Skeletal muscle tissue (tissue), 4 donors: ENCODE results near the gene CIDEC. TPM values are rescaled to one million over a fixed set of nuclear protein-coding genes. Genes with fewer than 3 reads are reported as not detected.
"Not testable (repeated sequence)": the region's sequence is repeated elsewhere in the genome, so short reads cannot be mapped to it uniquely, and the experiment has no call there.

Experiments used
- H3K27ac ChIP-seq: one replicate; pipeline ENCODE4 v1.7.0; 2013; ENCODE audit warnings: mild to moderate bottlenecking, low read depth, low read length, inconsistent platforms
- H3K27me3 ChIP-seq, 3 donors: one replicate each; pipeline ENCODE4 v1.7.0; 2013; ENCODE audit warnings: low read length in 3 of 3; ENCODE audit not compliant: control insufficient read depth in 3 of 3, insufficient read depth in 3 of 3
- H3K36me3 ChIP-seq, 3 donors: one replicate each; pipeline ENCODE4 v1.7.0; 2013; ENCODE audit warnings: low read length in 3 of 3; ENCODE audit not compliant: control insufficient read depth in 3 of 3, insufficient read depth in 3 of 3
- H3K4me1 ChIP-seq, 3 donors: one replicate each; pipeline ENCODE4 v1.7.0; 2013; ENCODE audit warnings: low read length in 3 of 3, mild to moderate bottlenecking in 3 of 3; ENCODE audit not compliant: control insufficient read depth in 3 of 3, insufficient read depth in 3 of 3
- H3K4me3 ChIP-seq, 3 donors: one replicate each; pipeline ENCODE4 v1.7.0; 2013; ENCODE audit warnings: low read length in 3 of 3
- H3K9ac ChIP-seq, 3 donors: one replicate each; pipeline ENCODE4 v1.7.0; 2013; ENCODE audit warnings: low read length in 3 of 3, mild to moderate bottlenecking in 3 of 3, moderate library complexity in 2 of 3, low read depth in 1 of 3
- H3K9me3 ChIP-seq, 3 donors: one replicate each; pipeline ENCODE4 v1.7.0; 2013; ENCODE audit warnings: low read length in 3 of 3; ENCODE audit not compliant: control insufficient read depth in 3 of 3
- total RNA-seq: library from RNA; depleted of rRNA; stranded (reverse); fragments of >200 nt; gene quantifications from one replicate; pipeline ENCODE4 v1.2.3, GENCODE V29; 2014
- donor health status: Osteomylitis.

Gene CIDEC
- total RNA-seq, 1 donor from 2014 or later = 9.4 TPM

DNA sequence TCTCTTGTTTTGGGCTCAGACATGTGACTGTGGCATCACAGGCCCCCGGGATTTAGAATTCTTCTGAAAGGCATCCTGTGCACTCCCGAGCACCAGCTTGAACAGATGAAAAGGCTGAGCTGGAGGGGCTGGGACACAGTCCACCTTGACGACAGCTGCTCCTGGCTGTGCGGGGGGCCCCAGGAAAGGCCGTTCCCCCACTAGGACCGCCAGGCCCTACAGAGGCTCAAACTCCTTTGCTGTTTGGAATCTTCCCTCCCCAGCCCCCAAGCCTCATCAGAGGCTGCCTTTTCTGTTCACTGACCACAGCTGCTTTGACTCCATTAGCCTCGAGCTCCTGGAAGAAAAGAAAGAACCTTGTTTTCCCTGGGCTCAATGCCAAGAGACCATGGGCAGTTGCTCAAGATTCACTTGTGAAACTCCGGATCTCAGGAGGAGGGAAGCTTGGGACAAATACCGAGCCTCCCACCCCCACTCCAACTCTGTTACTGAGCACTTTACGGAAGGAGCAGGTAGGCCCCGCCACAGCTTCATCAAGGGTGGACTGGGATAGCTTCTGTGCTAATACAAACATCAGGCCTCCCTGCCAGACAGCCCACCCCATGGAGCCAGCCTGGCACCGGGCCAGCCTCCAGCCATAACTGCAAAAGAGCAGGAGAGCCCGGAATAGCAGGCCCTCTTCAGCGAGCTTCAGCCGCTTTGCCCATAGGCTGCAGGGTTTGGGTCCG lies 15.7 kb downstream of the CIDEC start:
- Histone ChIP-seq H3K4me1 (peaks cover 3 to 6% (median 3%) of the 10 kb centered on the region in 3 donors), H3K36me3 (no peaks in the 10 kb centered on the region), H3K9ac (no peak overlapping the region), H3K9me3 (no peaks in the 10 kb centered on the region), H3K27me3 (no peaks in the 10 kb centered on the region), H3K27ac (no peak overlapping the region), H3K4me3 (no peak overlapping the region)

DNA sequence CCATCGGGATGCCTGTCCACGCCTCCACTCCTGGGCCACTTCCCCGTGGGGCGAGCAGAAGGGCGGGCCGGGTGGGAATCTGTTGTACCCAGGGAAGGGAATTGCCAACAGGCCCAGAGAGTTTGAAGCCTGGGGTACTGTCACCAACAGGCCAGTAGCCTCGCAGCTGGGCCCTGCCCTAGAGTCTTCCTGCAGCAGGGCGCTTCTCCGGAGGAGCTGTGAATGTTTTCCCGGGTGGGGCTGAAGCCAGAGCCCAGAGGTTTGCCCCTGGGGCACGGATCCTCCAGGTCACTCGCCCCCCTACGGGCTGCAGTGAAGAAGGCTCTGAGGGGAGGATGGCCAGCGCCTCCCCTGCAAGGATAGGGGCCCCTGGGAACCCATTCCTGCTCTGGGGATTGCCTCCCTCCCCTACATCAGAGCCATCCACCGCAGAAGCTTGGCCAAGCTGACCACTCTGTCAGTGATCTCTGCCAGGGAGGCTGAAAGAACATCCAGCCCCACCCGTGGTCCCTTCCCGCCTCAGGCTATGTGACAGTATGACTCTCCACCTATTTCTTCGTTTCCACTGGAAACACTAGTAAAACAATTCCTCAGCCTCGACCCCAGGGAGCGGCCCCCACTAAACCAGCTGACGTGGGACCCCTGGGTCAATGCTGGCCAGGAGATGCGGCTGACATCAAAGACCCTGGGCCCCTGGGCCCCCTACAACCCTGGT lies 16.8 kb downstream of the CIDEC start:
- H3K36me3 ChIP-seq = no peaks in the 10 kb centered on the region
- H3K4me1 ChIP-seq = peaks cover 3 to 6% (median 3%) of the 10 kb centered on the region in 3 donors
- H3K4me3 ChIP-seq = peak overlapping the region; percentile 51 to 66 (median 58)
- H3K27me3 ChIP-seq = no peaks in the 10 kb centered on the region
- H3K27ac ChIP-seq = no peak overlapping the region
- no peaks in the 10 kb centered on the region for H3K9me3 ChIP-seq
- H3K9ac ChIP-seq = peak overlapping the region in 1 of 3 donors; percentile 76

DNA sequence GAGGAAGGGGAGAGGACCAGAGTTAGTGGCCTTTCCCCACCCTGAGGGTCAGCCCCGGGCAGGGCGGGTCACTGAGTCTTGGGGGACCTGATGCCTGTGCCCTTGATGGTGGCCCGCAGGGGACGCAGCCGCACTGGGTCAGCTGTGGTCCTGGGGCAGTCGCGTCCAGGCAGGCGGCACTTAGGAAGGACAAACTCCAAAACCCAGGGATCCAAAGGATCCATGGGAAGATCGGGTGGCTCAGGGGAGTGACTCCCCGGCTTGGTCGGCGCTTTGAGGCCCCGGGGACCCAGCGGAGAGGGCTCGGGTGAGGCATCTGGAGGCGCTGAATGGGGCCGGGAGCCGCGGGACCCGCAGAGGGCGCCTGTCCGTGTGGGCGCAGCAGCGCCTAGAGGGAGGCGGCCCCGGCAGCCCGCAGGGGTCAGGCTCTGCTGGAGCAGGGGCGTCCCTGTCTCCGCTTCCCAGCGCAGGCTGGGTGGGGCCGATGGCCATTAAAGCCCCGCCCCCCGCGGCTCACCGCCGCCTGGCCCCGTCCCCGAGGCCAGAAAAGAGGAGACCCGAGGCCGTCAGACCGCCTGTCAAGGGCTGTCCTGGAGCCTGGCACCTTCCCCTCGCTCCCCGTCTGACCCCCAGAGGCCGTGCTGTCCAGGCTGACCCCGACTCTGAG lies 17.5 kb downstream of the CIDEC start:
- H3K4me1 ChIP-seq = peaks cover 3 to 6% (median 3%) of the 10 kb centered on the region in 3 donors

DNA sequence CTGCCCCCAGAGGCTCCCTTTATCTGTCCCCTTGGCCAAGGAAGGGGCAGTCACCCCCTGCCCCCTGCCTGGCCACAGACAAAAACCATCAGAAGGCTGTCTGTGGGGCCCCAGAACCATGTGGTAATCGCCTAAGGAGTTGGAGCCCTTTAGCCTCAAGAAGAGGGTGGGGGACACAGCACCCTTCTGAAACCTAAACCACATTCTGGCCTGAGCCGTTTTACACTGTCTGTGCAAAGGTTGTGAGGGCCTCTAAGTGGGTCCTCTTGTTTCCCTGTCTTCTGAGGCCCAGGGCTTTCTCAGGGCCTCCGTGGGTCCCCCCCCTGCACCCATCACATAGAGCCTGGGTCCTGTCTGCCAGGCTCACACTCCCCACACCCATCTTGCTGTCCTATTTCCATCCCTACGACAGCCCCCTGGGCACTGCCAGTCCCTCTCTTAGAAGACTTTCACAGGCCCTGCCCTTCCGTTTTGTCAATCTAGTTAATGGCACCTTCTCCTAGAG lies 18.4 kb downstream of the CIDEC start:
- Histone ChIP-seq H3K9ac (no peak overlapping the region), H3K27ac (no peak overlapping the region), H3K27me3 (no peaks in the 10 kb centered on the region), H3K4me3 (no peak overlapping the region), H3K36me3 (no peaks in the 10 kb centered on the region), H3K9me3 (no peaks in the 10 kb centered on the region), H3K4me1 (peaks cover 3 to 6% (median 3%) of the 10 kb centered on the region in 3 donors)

More for the DNA sequence above, 17.5 kb downstream of the CIDEC start:
- no peak overlapping the region for H3K27ac ChIP-seq
- H3K27me3 ChIP-seq = no peaks in the 10 kb centered on the region
- H3K36me3 ChIP-seq = no peaks in the 10 kb centered on the region
- H3K4me3 ChIP-seq = peak overlapping the region; percentile 51 to 66 (median 58)
- peak overlapping the region; percentile 33 to 76 (median 59) for H3K9ac ChIP-seq
- H3K9me3 ChIP-seq = no peaks in the 10 kb centered on the region

DNA sequence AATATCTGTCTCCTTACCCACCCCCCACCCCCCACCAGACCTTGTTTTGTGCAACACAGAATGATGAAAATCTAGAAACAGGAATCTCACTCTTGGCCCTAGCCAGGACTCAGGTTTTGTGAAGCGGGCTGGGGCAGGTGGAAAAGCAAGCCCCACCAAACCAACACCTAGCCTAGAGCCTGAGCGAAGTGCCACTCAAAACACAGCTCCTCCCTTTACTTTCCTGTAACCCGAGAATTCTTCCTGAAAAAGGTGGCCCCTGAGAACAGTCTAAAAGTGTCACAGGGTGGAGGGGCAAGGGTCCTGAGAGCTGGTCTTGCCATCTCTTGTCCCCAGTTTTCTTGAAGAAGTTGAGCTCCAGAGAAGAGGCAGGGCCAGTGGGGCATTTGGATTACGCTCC lies 18.9 kb downstream of the CIDEC start:
- Histone ChIP-seq H3K4me3 (no peak overlapping the region), H3K9me3 (no peaks in the 10 kb centered on the region), H3K27me3 (no peaks in the 10 kb centered on the region), H3K36me3 (no peaks in the 10 kb centered on the region), H3K27ac (no peak overlapping the region), H3K9ac (no peak overlapping the region), H3K4me1 (peaks cover 3 to 6% (median 3%) of the 10 kb centered on the region in 3 donors)

DNA sequence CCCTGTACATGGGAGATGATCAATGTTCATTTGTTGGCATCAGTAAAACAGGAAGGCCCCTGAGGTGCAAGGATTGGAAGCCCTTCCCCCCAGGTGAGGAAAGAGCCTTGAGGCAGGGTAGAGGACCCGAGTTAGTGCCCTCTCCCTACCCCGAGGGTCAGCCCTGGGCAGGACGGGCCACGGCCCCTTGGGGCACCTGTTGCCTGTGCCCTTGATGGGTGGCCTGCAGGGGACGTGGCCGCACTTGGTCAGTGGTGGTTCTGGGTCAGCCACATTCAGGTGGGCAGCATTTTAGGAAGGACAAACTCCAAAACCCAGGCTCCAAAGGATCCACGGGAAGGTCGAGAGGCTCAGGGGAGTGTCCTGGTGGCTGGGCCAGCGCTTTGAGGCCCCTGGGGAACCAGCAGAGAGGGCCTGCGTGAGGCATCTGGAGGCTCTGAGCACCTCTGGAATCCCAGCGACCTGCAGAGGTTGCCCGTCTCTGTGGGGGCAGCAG lies 20.5 kb downstream of the CIDEC start:
- no peak overlapping the region for H3K9ac ChIP-seq
- no peaks in the 10 kb centered on the region for H3K36me3 ChIP-seq
- H3K27ac ChIP-seq = no peak overlapping the region
- H3K4me1 ChIP-seq = peaks cover 2 to 6% (median 3%) of the 10 kb centered on the region in 3 donors
- H3K4me3 ChIP-seq = no peak overlapping the region
- H3K9me3 ChIP-seq = no peaks in the 10 kb centered on the region
- H3K27me3 ChIP-seq = no peaks in the 10 kb centered on the region

DNA sequence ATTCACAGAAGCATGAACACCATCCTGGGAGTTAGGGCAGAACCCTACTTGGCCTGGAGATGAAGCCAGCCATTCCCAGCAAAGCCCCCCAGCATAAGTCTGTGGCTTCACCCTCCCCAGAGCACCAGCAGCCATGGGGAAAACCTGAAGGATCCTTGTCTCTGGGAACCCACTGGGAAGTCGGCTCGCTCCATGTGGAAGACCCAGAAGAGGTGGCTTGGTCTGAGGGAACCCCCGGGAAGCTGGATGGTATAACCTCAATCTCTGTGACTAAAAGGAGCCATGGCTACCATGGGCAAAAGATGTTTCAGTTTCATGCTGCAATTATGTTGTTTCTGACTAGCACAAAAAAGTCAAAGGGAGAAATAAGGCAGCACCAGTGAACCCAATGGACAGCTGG lies 24.5 kb downstream of the CIDEC start:
- no peaks in the 10 kb centered on the region for H3K4me1 ChIP-seq
- no peaks in the 10 kb centered on the region for H3K27me3 ChIP-seq

DNA sequence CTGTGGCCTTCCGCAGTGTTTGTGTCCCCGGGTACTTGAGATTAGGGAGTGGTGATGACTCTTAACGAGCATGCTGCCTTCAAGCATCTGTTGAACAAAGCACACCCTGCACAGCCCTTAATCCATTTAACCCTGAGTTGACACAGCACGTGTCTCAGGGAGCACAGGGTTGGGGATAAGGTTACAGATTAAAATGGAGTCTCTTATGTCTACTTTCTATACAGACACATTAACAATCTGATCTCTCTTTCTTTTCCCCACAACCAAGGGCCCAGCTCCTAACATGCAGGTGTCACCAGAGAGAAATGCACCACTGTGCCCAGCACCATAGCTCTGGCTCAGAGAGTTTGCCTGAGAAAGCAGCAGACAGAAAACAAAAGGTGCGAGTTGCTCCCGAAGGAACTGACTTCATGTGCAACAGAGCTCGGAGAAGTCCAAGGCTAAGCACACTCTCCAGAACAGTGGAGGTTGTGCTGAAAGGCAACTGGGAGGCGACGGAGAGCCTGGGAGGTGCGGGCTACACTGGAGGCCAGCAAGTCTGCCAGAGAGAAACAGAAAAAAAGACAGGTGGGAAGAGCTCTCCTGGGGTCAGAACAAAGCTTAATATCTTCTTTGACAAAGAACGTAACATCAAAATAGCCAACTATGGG lies 25.6 kb downstream of the CIDEC start:
- H3K4me3 ChIP-seq, H3K9me3 ChIP-seq, H3K36me3 ChIP-seq, H3K4me1 ChIP-seq, H3K27me3 ChIP-seq, H3K27ac ChIP-seq, H3K9ac ChIP-seq: not testable (repeated sequence)

More for the DNA sequence above, 24.5 kb downstream of the CIDEC start:
- no peaks in the 10 kb centered on the region for H3K9me3 ChIP-seq
- no peak overlapping the region for H3K27ac ChIP-seq
- no peak overlapping the region for H3K4me3 ChIP-seq
- no peaks in the 10 kb centered on the region for H3K36me3 ChIP-seq
- no peak overlapping the region for H3K9ac ChIP-seq

DNA sequence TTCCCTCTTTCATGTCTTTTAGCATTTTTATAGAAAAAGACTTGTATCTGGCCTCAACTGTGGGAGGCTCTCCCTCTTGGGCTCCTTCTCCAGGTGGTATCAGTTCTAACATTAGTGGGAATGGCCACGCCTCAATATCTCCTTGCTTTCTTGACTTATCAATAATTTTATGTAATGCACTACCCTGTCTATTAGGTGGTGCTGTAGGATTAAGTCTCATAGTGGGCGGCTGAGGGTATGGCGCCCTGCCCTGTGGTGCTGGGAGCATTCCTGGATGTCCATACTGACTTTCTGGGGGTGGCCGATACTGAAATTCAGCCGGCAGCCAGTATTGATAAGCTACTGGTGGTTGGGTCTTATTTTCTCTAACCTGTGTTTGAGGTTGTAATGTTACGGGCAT lies 27.5 kb downstream of the CIDEC start:
- Histone ChIP-seq H3K9me3 (no peaks in the 10 kb centered on the region), H3K9ac (no peak overlapping the region), H3K36me3 (no peaks in the 10 kb centered on the region), H3K4me1 (no peaks in the 10 kb centered on the region), H3K27me3 (no peaks in the 10 kb centered on the region), H3K27ac (no peak overlapping the region), H3K4me3 (no peak overlapping the region)
